ENCODE data around the gene CPNE4.

CPNE4 gene

GRCh38 chr3:131560795-131561194, 474.0 kb downstream of the CPNE4 start:
- no peak for DNase-seq (ENCODE audit: insufficient read length, low spot score)
- no peak for TF ChIP-seq CTCF (IDR thresholded peaks at IDR 0.05; ENCODE audit: insufficient read depth, missing control alignments)
- no peak for FAIRE-seq

GRCh38 chr3:131555456-131555855, 479.4 kb downstream of the CPNE4 start:
- no peak for DNase-seq (ENCODE audit: insufficient read length, low spot score)
- TF ChIP-seq CTCF (IDR thresholded peaks at IDR 0.05; ENCODE audit: insufficient read depth, missing control alignments) = no peak
- FAIRE-seq = no peak

- FAIRE-seq (no peak), DNase-seq (ENCODE audit: insufficient read length, low spot score) (no peak)
- no peak for TF ChIP-seq CTCF (IDR thresholded peaks at IDR 0.05; ENCODE audit: insufficient read depth, missing control alignments)
Observed at GRCh38 chr3:131553495-131554247, 481.1 kb downstream of the CPNE4 start.

GRCh38 chr3:131551761-131552160, 483.1 kb downstream of the CPNE4 start:
- FAIRE-seq = no peak
- no peak for TF ChIP-seq CTCF (IDR thresholded peaks at IDR 0.05; ENCODE audit: insufficient read depth, missing control alignments)
- DNase-seq (ENCODE audit: insufficient read length, low spot score) = no peak

GRCh38 chr3:131550562-131551465, 484.0 kb downstream of the CPNE4 start:
- FAIRE-seq (no peak), DNase-seq (ENCODE audit: insufficient read length, low spot score) (no peak)
- no peak for TF ChIP-seq CTCF (IDR thresholded peaks at IDR 0.05; ENCODE audit: insufficient read depth, missing control alignments)

GRCh38 chr3:131549340-131549739, 485.5 kb downstream of the CPNE4 start:
- DNase-seq (ENCODE audit: insufficient read length, low spot score) (no peak), FAIRE-seq (no peak)
- TF ChIP-seq CTCF (IDR thresholded peaks at IDR 0.05; ENCODE audit: insufficient read depth, missing control alignments) = peak; percentile 32

Measured in D721Med (cell line).